D721Med (cell line): ENCODE measurements around the gene KCTD8.
A peak's percentile ranks its signal among the peaks of the same experiment; 100 is the strongest.

Experiments used
- DNase-seq: peaks from one replicate; pipeline ENCODE4 v3.0.0; 2011; ENCODE audit warnings: low spot score; ENCODE audit not compliant: insufficient read length
- FAIRE-seq: peaks from 2 replicates; lab custom pipeline; 2011; peaks lifted over from hg19 to GRCh38; lab: Jason Lieb, UNC
- CTCF ChIP-seq: IDR thresholded peaks from 2 replicates; pipeline ENCODE4 v1.5.1; 2012; ENCODE audit warnings: mild to moderate bottlenecking, control low read depth; ENCODE audit not compliant: insufficient read depth; ENCODE audit errors: missing control alignments

KCTD8 gene

GRCh38 chr4:44326741-44327140 is 121.9 kb downstream of the KCTD8 start:
- DNase-seq: no peak
- FAIRE-seq: peak; percentile 38
- no peak for TF ChIP-seq CTCF

- FAIRE-seq (no peak), DNase-seq (no peak)
- TF ChIP-seq CTCF: no peak
These were observed 127.8 kb downstream of the KCTD8 start for GRCh38 chr4:44320833-44321232.

- no peak for FAIRE-seq
- TF ChIP-seq CTCF: no peak
- DNase-seq: no peak
These were observed 129.5 kb downstream of the KCTD8 start for GRCh38 chr4:44319129-44319528.

DNA sequence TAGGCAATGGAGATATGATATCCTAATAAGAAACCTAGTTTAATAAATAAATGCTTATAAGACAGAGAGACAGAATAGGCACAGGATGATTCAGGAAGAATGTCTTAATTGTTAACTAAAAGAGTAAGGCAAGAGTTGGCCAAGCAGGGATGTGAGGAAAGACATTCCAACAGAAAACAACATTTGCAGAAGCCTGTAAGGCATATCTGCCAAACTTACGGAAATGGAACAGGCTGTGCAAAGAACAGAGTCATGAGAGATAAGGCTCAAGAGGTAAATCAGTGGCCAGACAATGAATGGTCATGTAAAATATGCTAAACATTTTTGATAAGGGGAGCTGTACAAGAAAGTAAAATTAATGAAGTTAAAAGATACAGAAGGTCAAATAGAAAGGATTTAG is 134.9 kb downstream of the KCTD8 start:
- DNase-seq (no peak), FAIRE-seq (no peak)
- no peak for TF ChIP-seq CTCF

- no peak for DNase-seq
- no peak for FAIRE-seq
- no peak for TF ChIP-seq CTCF
These were observed 161.1 kb downstream of the KCTD8 start for GRCh38 chr4:44287505-44287904.

- TF ChIP-seq CTCF: no peak
- DNase-seq (no peak), FAIRE-seq (peak; percentile 53)
These were observed 169.1 kb downstream of the KCTD8 start for GRCh38 chr4:44279469-44279868.

GRCh38 chr4:44279066-44279465 is 169.5 kb downstream of the KCTD8 start:
- no peak for TF ChIP-seq CTCF
- DNase-seq (no peak), FAIRE-seq (no peak)
